GM18502 (cell line): ENCODE measurements around the gene ARFGEF2.
"Not testable (repeated sequence)": the region's sequence is repeated elsewhere in the genome, so short reads cannot be mapped to it uniquely, and the experiment has no call there.

Experiments
- ATAC-seq: cut with Tn5 transposase; IDR thresholded peaks from one replicate; pipeline ENCODE4 v1.9.1; 2021; ENCODE audit warnings: mild to moderate bottlenecking; ENCODE audit not compliant: unreplicated experiment, poor library complexity

ARFGEF2 gene

DNA sequence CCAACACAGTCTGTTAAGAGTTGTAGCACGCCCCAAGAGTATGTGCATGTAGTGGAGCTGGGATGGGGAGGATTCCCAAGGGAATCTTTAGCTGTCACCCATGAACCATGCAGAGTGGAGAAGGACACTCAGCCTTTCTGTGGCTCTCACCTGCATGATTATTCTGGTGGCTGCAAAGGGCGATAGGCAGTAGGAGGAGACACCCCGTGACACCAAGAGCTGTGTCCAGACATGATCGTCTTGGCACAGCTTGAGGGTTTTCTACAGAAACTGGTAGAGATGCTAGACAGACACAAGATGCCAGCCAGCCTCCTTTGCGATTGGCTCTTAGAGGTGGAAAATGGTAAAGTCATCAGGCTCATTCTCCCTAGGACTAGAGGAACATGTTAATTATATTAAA is 121.5 kb downstream of the ARFGEF2 start:
- no peak for ATAC-seq

DNA sequence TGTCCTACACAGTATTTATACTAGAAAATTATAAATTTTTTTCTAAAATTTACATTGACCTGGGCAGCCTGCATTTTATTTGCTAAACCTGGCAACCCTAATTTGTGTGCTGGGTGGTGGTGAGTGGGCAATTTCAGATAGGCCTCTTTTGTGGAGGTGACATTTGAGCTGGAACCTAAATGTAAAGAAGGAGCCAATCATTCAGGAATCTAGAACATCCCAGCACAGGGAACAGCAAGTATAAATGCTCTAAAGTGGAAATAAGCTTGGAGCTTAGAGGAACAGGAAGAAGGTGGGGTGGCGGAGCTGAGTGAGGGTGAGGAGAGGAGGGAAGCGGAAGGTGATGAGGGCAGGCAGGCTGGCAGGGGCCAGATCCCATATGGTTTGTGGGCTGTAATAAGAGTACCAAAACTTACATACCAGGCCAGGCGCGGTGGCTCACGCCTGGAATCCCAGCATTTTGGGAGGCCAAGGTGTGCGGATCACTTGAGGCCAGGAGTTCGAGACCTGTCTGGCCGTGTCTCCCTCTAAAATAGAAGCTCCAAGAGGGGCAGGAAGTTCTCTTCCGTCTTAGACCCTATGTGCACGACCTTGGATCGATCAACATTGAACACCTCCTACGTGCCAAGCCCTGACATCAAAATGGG is 124.1 kb downstream of the ARFGEF2 start:
- no peak for ATAC-seq

DNA sequence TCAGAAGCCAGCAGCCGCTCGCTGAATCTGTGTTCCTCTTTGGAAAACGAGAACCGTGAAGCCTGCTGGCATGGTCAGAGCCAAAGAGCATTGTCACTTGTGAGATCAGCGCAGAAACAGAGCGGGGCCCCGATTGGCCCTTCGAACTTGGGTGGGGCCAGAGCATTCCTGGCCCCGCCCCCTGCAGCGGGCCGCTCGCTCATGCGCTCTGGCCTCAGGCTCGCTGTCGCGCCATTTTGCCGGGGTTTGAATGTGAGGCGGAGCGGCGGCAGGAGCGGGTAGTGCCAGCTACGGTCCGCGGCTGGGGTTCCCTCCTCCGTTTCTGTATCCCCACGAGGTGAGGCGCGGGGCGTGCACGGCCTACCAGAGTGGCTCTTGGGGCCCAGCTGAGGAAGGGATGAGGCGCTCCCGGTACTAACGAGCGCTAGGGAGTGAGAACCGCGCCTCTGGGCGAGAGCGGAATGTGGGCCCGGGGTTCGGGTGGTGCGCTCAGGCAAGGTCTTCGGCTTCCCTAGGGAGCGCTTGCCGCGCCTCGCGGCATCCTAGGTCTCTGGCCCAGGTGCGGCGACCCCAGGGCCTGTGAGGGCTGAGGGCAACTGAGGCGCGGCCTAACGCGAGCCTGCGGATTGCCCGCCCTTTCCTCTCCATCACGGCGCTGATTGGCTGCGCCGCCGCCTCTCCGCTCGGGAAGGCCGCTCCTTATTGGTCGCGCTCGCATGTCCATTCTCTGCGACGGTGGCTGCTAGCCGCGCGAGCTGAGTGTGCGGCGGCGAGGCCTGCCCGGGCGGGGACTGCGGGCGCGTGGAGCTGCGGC is 124.8 kb downstream of the ARFGEF2 start, which contains the start of gene CSE1L:
Gene CSE1L (plus strand): TSS at position 226 of the 814 bp plus-strand sequence. CDS start 12,152 bp downstream, outside the sequence.
- ATAC-seq = peak; percentile 85

DNA sequence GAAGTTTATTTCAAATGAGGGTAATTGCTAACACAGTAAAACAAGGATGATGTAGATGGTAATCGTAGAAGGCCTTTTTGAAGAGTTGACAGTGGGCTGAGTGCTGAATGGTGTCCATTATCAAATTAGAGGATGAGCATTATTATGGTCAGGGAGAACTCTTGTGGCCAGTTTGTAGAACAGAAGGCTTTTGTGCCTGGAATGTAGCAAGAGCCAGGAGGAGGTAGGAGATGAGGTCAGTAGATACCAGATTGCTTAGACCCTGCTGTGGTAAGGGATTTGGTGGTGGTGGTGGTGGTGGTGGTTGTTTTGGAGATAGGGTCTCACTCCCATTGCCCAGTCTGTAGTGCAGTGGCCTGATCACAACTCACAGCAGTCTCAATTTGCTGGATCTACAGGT is 130.8 kb downstream of the ARFGEF2 start:
- ATAC-seq = no peak

DNA sequence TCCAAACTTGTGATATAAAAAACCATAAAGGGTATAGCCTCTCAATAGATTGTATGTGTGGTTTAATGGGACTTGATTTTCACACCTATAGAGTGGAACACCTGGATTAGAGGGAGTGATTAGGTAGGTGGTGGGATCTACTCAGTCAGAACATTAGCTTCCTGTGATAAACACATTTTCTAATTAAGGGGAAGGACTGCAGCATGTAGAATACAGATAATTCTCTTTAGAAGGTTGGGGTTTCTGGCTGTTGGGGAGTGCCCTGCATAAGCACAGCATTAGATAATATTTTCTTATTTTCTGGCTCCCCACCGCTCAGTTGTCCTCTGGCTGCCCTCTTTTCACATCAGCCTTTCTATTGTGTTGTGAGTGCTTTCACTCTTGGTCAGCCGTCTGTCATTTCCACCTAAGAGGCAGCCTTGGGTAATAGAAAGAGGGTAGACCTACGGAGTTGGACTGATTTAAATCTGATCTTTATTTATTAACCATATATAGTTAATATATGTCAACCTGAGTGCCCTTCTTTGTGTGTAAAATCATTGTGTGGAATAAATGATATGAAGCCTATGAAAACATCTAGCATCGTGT is 132.6 kb downstream of the ARFGEF2 start:
- no peak for ATAC-seq

DNA sequence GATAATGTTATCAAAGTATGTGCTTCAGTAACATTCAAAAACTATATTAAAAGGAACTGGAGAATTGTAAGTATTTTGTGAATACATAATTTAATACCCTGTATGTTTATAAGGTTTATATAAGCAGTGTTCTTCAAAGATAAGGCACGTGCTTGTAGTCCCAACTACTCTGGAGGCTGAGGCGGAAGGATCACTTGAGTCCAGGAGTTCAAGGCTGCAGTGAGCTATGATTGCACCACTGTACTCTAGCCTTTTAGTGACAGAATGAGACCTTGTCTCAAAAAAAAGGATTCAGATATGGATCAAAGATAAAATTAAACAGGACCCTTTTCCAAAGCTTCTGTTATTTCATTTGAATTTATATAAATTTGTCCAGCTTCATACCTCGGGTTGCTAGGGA is 141.8 kb downstream of the ARFGEF2 start:
- no peak for ATAC-seq

DNA sequence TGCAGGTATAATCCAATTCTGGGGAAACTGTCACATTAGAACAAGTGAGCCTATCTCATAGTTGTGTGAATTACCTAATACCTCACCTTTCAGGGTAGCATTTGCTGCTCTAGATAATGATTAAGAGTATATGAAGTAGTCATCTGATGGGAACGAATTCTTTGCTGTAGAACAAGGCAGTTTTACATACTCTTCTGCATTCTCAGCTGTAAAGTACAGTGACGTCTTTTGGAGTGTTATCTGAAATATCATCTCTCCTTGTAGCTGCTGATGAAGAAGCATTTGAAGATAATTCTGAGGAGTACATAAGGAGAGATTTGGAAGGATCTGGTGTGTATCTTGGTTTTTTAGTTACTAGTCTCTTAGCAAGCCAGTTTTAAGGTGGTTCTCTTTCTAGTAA is 153.0 kb downstream of the ARFGEF2 start:
- no peak for ATAC-seq

DNA sequence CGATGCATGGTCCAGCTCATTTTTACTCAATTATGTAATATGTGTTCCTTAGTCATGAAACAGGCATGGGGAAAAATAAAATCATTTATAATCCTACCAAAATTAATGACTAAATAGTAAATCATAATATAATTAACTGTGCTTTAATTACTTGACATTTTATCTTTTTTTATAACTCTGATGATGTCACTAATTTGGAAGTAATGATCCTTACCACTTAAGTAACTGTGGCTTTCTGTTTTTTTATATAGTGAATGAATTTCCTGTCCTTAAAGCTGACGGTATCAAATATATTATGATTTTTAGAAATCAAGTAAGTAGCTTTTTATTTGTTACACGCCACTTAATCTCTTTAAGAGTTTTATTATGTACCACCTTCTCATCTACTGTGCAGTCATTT is 156.8 kb downstream of the ARFGEF2 start:
- ATAC-seq = no peak

DNA sequence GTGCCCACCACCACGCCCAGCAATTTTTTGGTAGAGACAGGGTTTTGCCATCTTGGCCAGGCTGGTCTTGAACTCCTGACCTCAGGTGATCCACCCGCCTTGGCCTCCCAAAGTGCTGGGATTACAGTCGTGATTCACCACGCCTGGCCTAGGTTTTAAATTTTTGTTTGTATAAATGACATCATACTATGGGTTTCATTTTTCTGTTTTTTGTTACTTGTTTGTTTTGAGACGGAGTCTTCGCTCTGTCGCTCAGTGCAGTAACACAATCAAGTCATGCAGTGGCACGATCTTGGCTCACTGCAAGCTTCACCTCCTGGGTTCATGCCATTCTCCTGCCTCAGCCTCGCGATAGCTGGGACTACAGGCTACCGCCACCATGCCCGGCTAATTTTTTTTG is 160.8 kb downstream of the ARFGEF2 start:
- not testable (repeated sequence) for ATAC-seq
